ENCODE results near the gene TRIM2.

DNA sequence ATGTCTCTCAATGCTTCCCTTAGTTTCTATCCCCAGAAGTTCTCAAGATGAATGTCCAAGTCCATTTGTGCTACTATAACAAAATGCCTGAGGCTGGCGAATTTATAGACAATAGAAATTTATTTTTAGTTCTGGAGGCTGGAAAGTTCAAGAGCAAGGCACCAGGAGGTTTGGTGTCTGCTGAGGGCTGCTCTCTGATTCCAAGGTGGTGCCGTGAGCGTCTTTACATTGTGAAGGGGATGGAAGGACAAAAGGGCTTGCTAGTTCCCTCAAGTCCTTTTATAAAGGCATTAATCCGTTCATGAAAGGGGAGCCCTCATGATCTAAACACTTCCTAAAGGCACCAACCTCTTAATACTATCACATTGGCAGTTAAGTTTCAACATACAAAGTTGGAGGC lies 12.3 kb downstream of the TRIM2 start:
- TF ChIP-seq, protein P1, sequence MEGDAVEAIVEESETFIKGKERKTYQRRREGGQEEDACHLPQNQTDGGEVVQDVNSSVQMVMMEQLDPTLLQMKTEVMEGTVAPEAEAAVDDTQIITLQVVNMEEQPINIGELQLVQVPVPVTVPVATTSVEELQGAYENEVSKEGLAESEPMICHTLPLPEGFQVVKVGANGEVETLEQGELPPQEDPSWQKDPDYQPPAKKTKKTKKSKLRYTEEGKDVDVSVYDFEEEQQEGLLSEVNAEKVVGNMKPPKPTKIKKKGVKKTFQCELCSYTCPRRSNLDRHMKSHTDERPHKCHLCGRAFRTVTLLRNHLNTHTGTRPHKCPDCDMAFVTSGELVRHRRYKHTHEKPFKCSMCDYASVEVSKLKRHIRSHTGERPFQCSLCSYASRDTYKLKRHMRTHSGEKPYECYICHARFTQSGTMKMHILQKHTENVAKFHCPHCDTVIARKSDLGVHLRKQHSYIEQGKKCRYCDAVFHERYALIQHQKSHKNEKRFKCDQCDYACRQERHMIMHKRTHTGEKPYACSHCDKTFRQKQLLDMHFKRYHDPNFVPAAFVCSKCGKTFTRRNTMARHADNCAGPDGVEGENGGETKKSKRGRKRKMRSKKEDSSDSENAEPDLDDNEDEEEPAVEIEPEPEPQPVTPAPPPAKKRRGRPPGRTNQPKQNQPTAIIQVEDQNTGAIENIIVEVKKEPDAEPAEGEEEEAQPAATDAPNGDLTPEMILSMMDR (IDR thresholded peaks at IDR 0.05; ENCODE audit: low read length) = no peak
- TF ChIP-seq EZH2 (optimal IDR thresholded peaks at IDR 0.05; ENCODE audit: low read depth, low read length) (no peak), EZH2phosphoT487 (IDR thresholded peaks at IDR 0.05; ENCODE audit: low read length) (no peak)
